H1 (cell line): ENCODE measurements around the gene PTPN13. TPM values are rescaled to one million over a fixed set of nuclear protein-coding genes. Genes with fewer than 3 reads are reported as not detected.

ENCODE experiments used
- CTCF ChIA-PET: fragments of 300-600 bp; sonication (Branson Sonifier 250); formaldehyde crosslinking; loops from one replicate; lab custom pipeline; 2021; ENCODE audit not compliant: partially characterized antibody; lab: Charles Lee
- POLR2A ChIA-PET: fragments of 300-600 bp; sonication (Branson Sonifier 250); formaldehyde crosslinking; loops from one replicate; lab custom pipeline; 2021; ENCODE audit warnings: inconsistent platforms; ENCODE audit not compliant: partially characterized antibody; lab: Charles Lee
- DNase-seq, 2 experiments: peaks; one replicate each; pipeline versions ENCODE4 v3.0.0 to v3.0.0-alpha.2; 2010 to 2022; ENCODE audit warnings: low spot score in 2 of 2, low read depth in 1 of 2, mixed read lengths in 1 of 2
- FAIRE-seq: peaks from 2 replicates; lab custom pipeline; 2011; peaks lifted over from hg19 to GRCh38; lab: Jason Lieb, UNC
- H2AFZ ChIP-seq: 2 replicates; pipeline ENCODE4 v1.8.1; 2012; ENCODE audit warnings: low read length, inconsistent platforms
- H2AK5ac ChIP-seq: 2 replicates; pipeline ENCODE4 v1.6.1; 2013; ENCODE audit warnings: low read depth, low read length
- H2BK120ac ChIP-seq: replicated peaks from 2 replicates; pipeline ENCODE3; 2013; ENCODE audit warnings: low read depth, low read length, inconsistent platforms
- H2BK12ac ChIP-seq: 2 replicates; pipeline ENCODE4 v1.6.1; 2013; ENCODE audit warnings: low read depth, low read length
- H2BK15ac ChIP-seq: 2 replicates; pipeline ENCODE4 v1.6.1; 2013; ENCODE audit warnings: low read length
- H2BK20ac ChIP-seq: 2 replicates; pipeline ENCODE4 v1.6.1; 2013; ENCODE audit warnings: low read length
- H2BK5ac ChIP-seq: 2 replicates; pipeline ENCODE4 v1.6.1; 2013; ENCODE audit warnings: low read depth, low read length
- H3K14ac ChIP-seq: 2 replicates; pipeline ENCODE4 v1.6.1; 2013; ENCODE audit warnings: inconsistent platforms; ENCODE audit not compliant: insufficient read length
- H3K18ac ChIP-seq: 2 replicates; pipeline ENCODE4 v1.6.1; 2013; ENCODE audit warnings: low read length; ENCODE audit errors: extremely low read depth
- H3K23ac ChIP-seq: 2 replicates; pipeline ENCODE4 v1.6.1; 2013; ENCODE audit warnings: inconsistent platforms; ENCODE audit not compliant: insufficient read length
- H3K23me2 ChIP-seq: 2 replicates; pipeline ENCODE4 v1.6.1; 2013; ENCODE audit warnings: low read depth, low read length
- H3K27ac ChIP-seq: 2 replicates; pipeline ENCODE4 v1.6.1; 2011; ENCODE audit warnings: low read depth, low read length, inconsistent platforms
- H3K27me3 ChIP-seq, 4 experiments: replicated peaks in 1 of 4; 1 replicate in 1 of 4; 2 replicates in 3 of 4; pipeline versions ENCODE4 v1.6.1 to v1.8.1; 2011 to 2013; ENCODE audit warnings: low read length in 3 of 4, mild to moderate bottlenecking in 3 of 4, inconsistent platforms in 2 of 4, mixed read lengths in 2 of 4, moderate library complexity in 1 of 4; ENCODE audit not compliant: control insufficient read depth in 3 of 4, insufficient read depth in 3 of 4; ENCODE audit errors: extremely low read depth in 1 of 4
- H3K36me3 ChIP-seq, 4 experiments: 2 replicates each; pipeline versions ENCODE4 v1.6.1 to v1.8.1; 2011 to 2013; ENCODE audit warnings: mild to moderate bottlenecking in 4 of 4, low read length in 3 of 4, moderate library complexity in 2 of 4, control low read depth in 1 of 4, inconsistent platforms in 1 of 4; ENCODE audit not compliant: insufficient read depth in 4 of 4, control insufficient read depth in 2 of 4
- H3K4ac ChIP-seq: replicated peaks from 2 replicates; pipeline ENCODE3; 2013; ENCODE audit warnings: low read length, low read depth, mixed read lengths, inconsistent platforms; ENCODE audit not compliant: insufficient read length
- H3K4me1 ChIP-seq, 4 experiments: replicated peaks in 1 of 4; 1 replicate in 1 of 4; 2 replicates in 3 of 4; pipeline versions ENCODE4 v1.6.1 to v1.8.1; 2011 to 2013; ENCODE audit warnings: low read length in 3 of 4, inconsistent platforms in 2 of 4, mixed read lengths in 1 of 4; ENCODE audit not compliant: insufficient read depth in 4 of 4, control insufficient read depth in 3 of 4
- H3K4me2 ChIP-seq, 2 experiments: 2 replicates each; pipeline versions ENCODE4 v1.6.1 to v1.8.1; 2011 to 2013; ENCODE audit warnings: low read depth in 2 of 2, low read length in 2 of 2, control low read depth in 1 of 2, inconsistent platforms in 1 of 2, mild to moderate bottlenecking in 1 of 2; ENCODE audit not compliant: insufficient read depth in 1 of 2
- H3K4me3 ChIP-seq, 4 experiments: fragments of 200-600, 300-600 bp in 1 of 4; sonication (generic), shearing (Covaris generic), sonication (Bioruptor Twin) in 1 of 4; 2 replicates each; pipeline versions ENCODE4 v1.5.1 to v1.8.1; 2011 to 2016; ENCODE audit warnings: low read length in 4 of 4, low read depth in 3 of 4, control low read depth in 2 of 4, inconsistent platforms in 2 of 4, mild to moderate bottlenecking in 2 of 4, mixed read lengths in 1 of 4, moderate library complexity in 1 of 4; ENCODE audit not compliant: insufficient read depth in 2 of 4; ENCODE audit errors: extremely low read depth in 1 of 4
- H3K56ac ChIP-seq: replicated peaks from 2 replicates; pipeline ENCODE3; 2013; ENCODE audit warnings: low read depth, mild to moderate bottlenecking, mixed read lengths, low read length, inconsistent platforms; ENCODE audit not compliant: insufficient read length
- H3K79me1 ChIP-seq: 2 replicates; pipeline ENCODE4 v1.6.1; 2013; ENCODE audit warnings: low read depth, low read length, control low read depth
- H3K79me2 ChIP-seq, 2 experiments: 2 replicates each; pipeline versions ENCODE4 v1.6.1 to v1.8.1; 2012 to 2013; ENCODE audit warnings: low read length in 2 of 2, mild to moderate bottlenecking in 2 of 2, inconsistent platforms in 1 of 2; ENCODE audit not compliant: insufficient read depth in 2 of 2, control insufficient read depth in 1 of 2
- H3K9ac ChIP-seq, 4 experiments: replicated peaks in 1 of 4; 1 replicate in 1 of 4; 2 replicates in 3 of 4; pipeline versions ENCODE4 v1.6.1 to v1.8.1; 2011 to 2013; ENCODE audit warnings: low read depth in 3 of 4, low read length in 3 of 4, control low read depth in 2 of 4, mild to moderate bottlenecking in 2 of 4, moderate library complexity in 2 of 4, inconsistent platforms in 1 of 4; ENCODE audit errors: extremely low read depth in 1 of 4
- H3K9me3 ChIP-seq, 2 experiments: 2 replicates each; pipeline versions ENCODE4 v1.6.1 to v1.8.1; 2012 to 2013; ENCODE audit warnings: mild to moderate bottlenecking in 2 of 2, moderate library complexity in 2 of 2, control low read depth in 1 of 2, inconsistent platforms in 1 of 2, low read depth in 1 of 2, low read length in 1 of 2, mixed read lengths in 1 of 2; ENCODE audit not compliant: insufficient read depth in 2 of 2
- H4K20me1 ChIP-seq, 2 experiments: replicated peaks in 1 of 2; 2 replicates each; pipeline versions ENCODE3 to v1.8.1; 2011 to 2013; ENCODE audit warnings: inconsistent platforms in 2 of 2, low read length in 2 of 2, mild to moderate bottlenecking in 1 of 2; ENCODE audit not compliant: insufficient read depth in 2 of 2, control insufficient read depth in 1 of 2
- H4K5ac ChIP-seq: 2 replicates; pipeline ENCODE4 v1.6.1; 2013; ENCODE audit warnings: low read length, low read depth, mixed read lengths, inconsistent platforms; ENCODE audit not compliant: insufficient read length
- H4K8ac ChIP-seq: 2 replicates; pipeline ENCODE4 v1.8.0; 2013; ENCODE audit warnings: mild to moderate bottlenecking, moderate library complexity, low read length, inconsistent platforms; ENCODE audit not compliant: insufficient read depth; ENCODE audit errors: extremely low read depth
- H4K91ac ChIP-seq: replicated peaks from 2 replicates; pipeline ENCODE3; 2013; ENCODE audit warnings: low read length, mixed read lengths, inconsistent platforms; ENCODE audit not compliant: insufficient read length
- CHD2 ChIP-seq: IDR thresholded peaks from 2 replicates; pipeline ENCODE4 v1.6.1; 2012; ENCODE audit warnings: low read length, improper control_type of control experiment
- POU5F1 ChIP-seq: IDR thresholded peaks from 2 replicates; pipeline ENCODE4 v1.6.1; 2011; ENCODE audit warnings: low read depth, mild to moderate bottlenecking, low read length, moderate library complexity
- RAD21 ChIP-seq, 2 experiments: IDR thresholded peaks in 1 of 2; conservative IDR thresholded peaks in 1 of 2; 2 replicates each; pipeline ENCODE4 v1.6.1; 2011; ENCODE audit warnings: low read depth in 2 of 2, low read length in 2 of 2, improper control_type of control experiment in 1 of 2, inconsistent platforms in 1 of 2, mild to moderate bottlenecking in 1 of 2, moderate library complexity in 1 of 2
- WGBS, 2 experiments: shearing (Covaris generic) in 1 of 2; methylation state at CpG; one replicate each; pipeline versions ENCODE4 v1.1.6 to v1.1.7; 2013 to 2015; ENCODE audit warnings: low lambda C conversion rate in 2 of 2, mixed read lengths in 2 of 2, inconsistent platforms in 1 of 2, low coverage in 1 of 2, missing lambda C conversion rate in 1 of 2; ENCODE audit not compliant: insufficient replicate concordance in 2 of 2, insufficient coverage in 1 of 2, insufficient read length in 1 of 2; ENCODE audit errors: extremely low coverage in 1 of 2, missing lambda C conversion rate in 1 of 2; 5-methylcytosine and 5-hydroxymethylcytosine counted together
- polyA plus RNA-seq, 7 experiments: library from polyadenylated mRNA; depleted of rRNA in 3 of 7; stranded (reverse) in 5 of 7; unstranded in 2 of 7; fragments of >200 nt in 5 of 7; fragments of 200-250 nt in 2 of 7; gene quantifications; 1 replicate in 5 of 7; 2 replicates in 1 of 7; 4 replicates in 1 of 7; pipeline versions ENCODE4 v1.2.1 to v1.2.3, GENCODE V29; 2011 to 2013; ENCODE audit warnings: missing spikeins in 2 of 7, mixed read lengths in 2 of 7
- total RNA-seq: library from RNA; stranded (reverse); fragmentation: NEBNext Ultra II Directional; extraction: Animal tissue kit (Norgen Biotek cat#: 25700); gene quantifications from 2 replicates; pipeline ENCODE4 v1.2.1, GENCODE V29; 2021

PTPN13 gene
- total and polyA plus RNA-seq, 2 of the 8 experiments (the other 6 are each of a cell fraction or from before 2014, with no cell fraction given): 12.7 to 57.9 TPM

DNA sequence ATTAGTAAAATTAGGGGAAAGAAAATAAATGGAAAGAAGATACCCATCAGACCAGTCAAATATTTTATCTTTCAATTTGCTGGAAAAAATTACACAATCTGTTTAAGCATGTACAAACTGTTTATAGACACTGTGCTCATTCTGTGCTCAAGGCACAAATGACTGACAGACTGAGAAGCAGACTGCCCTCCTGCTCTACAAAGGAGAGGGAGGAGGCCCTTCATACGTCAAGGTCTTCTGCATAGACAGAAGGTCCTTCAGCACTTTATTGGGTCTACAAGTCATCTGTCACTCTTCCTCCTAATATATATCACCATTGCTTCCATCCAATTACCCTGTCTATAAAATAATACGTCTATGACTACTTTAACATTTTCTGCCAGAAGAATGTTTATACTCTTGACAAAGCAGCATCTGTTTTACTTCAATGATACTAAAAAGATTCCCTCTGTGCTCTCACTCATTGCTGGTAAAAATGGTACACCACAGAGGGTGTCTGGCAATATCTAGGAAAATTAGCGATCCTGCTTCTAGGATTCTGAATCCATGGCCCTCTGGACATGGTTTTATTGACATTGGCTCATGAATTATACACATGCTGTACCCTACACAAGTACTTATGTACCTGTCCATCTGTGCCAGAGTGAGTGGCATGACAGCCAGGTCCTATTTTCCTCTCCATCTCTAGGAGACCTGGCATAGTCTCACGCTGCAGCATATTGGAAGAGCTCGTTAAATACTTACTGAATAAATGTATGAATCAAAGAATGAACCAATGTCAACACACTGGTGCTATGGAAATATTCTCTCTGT lies 243.8 kb downstream of the PTPN13 start:
- ChIA-PET POLR2A (no interaction called here), CTCF (interaction anchor here (0.7 kb wide), 1 partner anchor 675 kb away, joined by 3 read pairs; no protein-coding TSS in a partner anchor)
- Histone ChIP-seq H3K79me1 (no peaks in the 10 kb centered on the region), H3K4me3 (no peak overlapping the region), H4K91ac (no peak overlapping the region), H3K4me2 (no peak overlapping the region), H4K8ac (no peak overlapping the region), H3K56ac (no peak overlapping the region), H3K36me3 (no peaks in the 10 kb centered on the region), H2BK20ac (no peak overlapping the region), H3K14ac (no peak overlapping the region), H3K9ac (no peak overlapping the region), H4K5ac (no peak overlapping the region), H3K23ac (no peak overlapping the region), H2AFZ (no peak overlapping the region), H2BK12ac (no peak overlapping the region), H2BK120ac (no peak overlapping the region), H3K27ac (no peak overlapping the region), H3K23me2 (no peaks in the 10 kb centered on the region), H4K20me1 (no peaks in the 10 kb centered on the region), H3K79me2 (no peaks in the 10 kb centered on the region), H3K18ac (no peak overlapping the region), H2AK5ac (no peak overlapping the region), H2BK15ac (no peak overlapping the region), H3K4me1 (no peaks in the 10 kb centered on the region), H2BK5ac (no peak overlapping the region), H3K9me3 (no peaks in the 10 kb centered on the region), H3K4ac (no peak overlapping the region), H3K27me3 (no peaks in the 10 kb centered on the region)
- TF ChIP-seq POU5F1 (no peak), RAD21 (IDR thresholded peaks at IDR 0.05 in 1 of 2, conservative IDR thresholded peaks at IDR 0.05 in 1 of 2; ENCODE audit: low read depth in 2 of 2, low read length in 2 of 2) (no peak), CHD2 (no peak)
- no peak for DNase-seq
- WGBS, 2 experiments: 96% methylated on average over 5 of the region's 5 CpGs; no CpG with 5 or more reads in 1 of the 2 experiments
- FAIRE-seq: no peak
